Parathyroid adenoma (tissue), 2 donors: ENCODE results near the gene ENO1.

Experiments
- H2AFZ ChIP-seq: fragments of 300-600 bp; sonication (generic); one replicate; pipeline ENCODE4 v1.7.0; 2017; ENCODE audit warnings: antibody characterized with exemption, mild to moderate bottlenecking
- H3K27ac ChIP-seq: fragments of 300-600 bp; sonication (generic); one replicate; pipeline ENCODE4 v1.7.0; 2017
- H3K27me3 ChIP-seq: fragments of 300-600 bp; sonication (generic); one replicate; pipeline ENCODE4 v1.7.0; 2017; ENCODE audit warnings: low read length; ENCODE audit not compliant: control insufficient read depth, insufficient read depth
- H3K36me3 ChIP-seq: fragments of 300-600 bp; sonication (generic); one replicate; pipeline ENCODE4 v1.7.0; 2017; ENCODE audit warnings: low read length; ENCODE audit not compliant: control insufficient read depth, insufficient read depth
- H3K4me1 ChIP-seq: fragments of 300-600 bp; sonication (generic); one replicate; pipeline ENCODE4 v1.7.0; 2017; ENCODE audit warnings: control low read depth
- H3K4me2 ChIP-seq: fragments of 300-600 bp; sonication (generic); one replicate; pipeline ENCODE4 v1.7.0; 2017; ENCODE audit warnings: low read length
- H3K4me3 ChIP-seq: fragments of 300-600 bp; sonication (generic); one replicate; pipeline ENCODE4 v1.7.0; 2017; ENCODE audit warnings: low read depth, low read length
- H3K79me2 ChIP-seq: fragments of 300-600 bp; sonication (generic); one replicate; pipeline ENCODE4 v1.7.0; 2017; ENCODE audit warnings: control low read depth
- H3K9ac ChIP-seq: fragments of 300-600 bp; sonication (generic); one replicate; pipeline ENCODE4 v1.7.0; 2017; ENCODE audit warnings: mild to moderate bottlenecking
- H3K9me3 ChIP-seq: fragments of 300-600 bp; sonication (generic); one replicate; pipeline ENCODE4 v1.7.0; 2017; ENCODE audit warnings: low read length; ENCODE audit not compliant: control insufficient read depth
- TF ChIP-seq, protein P1 (sequence below): fragments of 300-600 bp; sonication (generic); IDR thresholded peaks from one replicate; pipeline ENCODE4 v1.7.0; 2017; ENCODE audit warnings: antibody characterized with exemption, mild to moderate bottlenecking
- donor health status: primary hyperparathyroidism.

Gene ENO1

DNA sequence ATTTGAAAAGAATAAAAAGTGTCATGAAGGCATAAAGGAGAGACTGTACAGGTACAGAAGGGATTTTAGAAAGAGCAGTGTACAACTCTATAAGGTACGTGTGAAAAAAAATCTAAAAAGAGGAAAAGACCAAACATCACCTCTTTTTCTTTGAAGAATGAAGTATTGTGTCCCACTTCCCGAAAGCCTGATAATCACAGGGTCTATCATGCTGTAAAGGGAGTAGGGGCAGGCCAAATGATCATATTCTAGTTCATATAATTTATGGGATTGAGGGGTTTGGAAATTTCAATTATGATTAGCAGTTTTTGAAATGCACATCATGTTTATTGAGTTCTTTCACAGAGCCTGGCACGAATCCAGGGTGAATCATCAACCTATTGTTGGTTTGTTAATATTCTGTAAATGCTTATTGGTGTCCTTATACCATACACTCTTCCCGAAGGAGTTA, 60.1 kb downstream of the ENO1 start:
- TF ChIP-seq, protein P1, sequence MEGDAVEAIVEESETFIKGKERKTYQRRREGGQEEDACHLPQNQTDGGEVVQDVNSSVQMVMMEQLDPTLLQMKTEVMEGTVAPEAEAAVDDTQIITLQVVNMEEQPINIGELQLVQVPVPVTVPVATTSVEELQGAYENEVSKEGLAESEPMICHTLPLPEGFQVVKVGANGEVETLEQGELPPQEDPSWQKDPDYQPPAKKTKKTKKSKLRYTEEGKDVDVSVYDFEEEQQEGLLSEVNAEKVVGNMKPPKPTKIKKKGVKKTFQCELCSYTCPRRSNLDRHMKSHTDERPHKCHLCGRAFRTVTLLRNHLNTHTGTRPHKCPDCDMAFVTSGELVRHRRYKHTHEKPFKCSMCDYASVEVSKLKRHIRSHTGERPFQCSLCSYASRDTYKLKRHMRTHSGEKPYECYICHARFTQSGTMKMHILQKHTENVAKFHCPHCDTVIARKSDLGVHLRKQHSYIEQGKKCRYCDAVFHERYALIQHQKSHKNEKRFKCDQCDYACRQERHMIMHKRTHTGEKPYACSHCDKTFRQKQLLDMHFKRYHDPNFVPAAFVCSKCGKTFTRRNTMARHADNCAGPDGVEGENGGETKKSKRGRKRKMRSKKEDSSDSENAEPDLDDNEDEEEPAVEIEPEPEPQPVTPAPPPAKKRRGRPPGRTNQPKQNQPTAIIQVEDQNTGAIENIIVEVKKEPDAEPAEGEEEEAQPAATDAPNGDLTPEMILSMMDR: no peak
- Histone ChIP-seq H3K4me1 (peaks cover 13% of the 10 kb centered on the region), H3K4me2 (peak overlapping the region; percentile 88), H3K36me3 (no peaks in the 10 kb centered on the region), H3K27ac (peak overlapping the region; percentile 91), H3K79me2 (no peaks in the 10 kb centered on the region), H3K9me3 (no peaks in the 10 kb centered on the region), H3K27me3 (no peaks in the 10 kb centered on the region), H2AFZ (peak overlapping the region; percentile 80), H3K9ac (no peak overlapping the region), H3K4me3 (peak overlapping the region; percentile 62)

DNA sequence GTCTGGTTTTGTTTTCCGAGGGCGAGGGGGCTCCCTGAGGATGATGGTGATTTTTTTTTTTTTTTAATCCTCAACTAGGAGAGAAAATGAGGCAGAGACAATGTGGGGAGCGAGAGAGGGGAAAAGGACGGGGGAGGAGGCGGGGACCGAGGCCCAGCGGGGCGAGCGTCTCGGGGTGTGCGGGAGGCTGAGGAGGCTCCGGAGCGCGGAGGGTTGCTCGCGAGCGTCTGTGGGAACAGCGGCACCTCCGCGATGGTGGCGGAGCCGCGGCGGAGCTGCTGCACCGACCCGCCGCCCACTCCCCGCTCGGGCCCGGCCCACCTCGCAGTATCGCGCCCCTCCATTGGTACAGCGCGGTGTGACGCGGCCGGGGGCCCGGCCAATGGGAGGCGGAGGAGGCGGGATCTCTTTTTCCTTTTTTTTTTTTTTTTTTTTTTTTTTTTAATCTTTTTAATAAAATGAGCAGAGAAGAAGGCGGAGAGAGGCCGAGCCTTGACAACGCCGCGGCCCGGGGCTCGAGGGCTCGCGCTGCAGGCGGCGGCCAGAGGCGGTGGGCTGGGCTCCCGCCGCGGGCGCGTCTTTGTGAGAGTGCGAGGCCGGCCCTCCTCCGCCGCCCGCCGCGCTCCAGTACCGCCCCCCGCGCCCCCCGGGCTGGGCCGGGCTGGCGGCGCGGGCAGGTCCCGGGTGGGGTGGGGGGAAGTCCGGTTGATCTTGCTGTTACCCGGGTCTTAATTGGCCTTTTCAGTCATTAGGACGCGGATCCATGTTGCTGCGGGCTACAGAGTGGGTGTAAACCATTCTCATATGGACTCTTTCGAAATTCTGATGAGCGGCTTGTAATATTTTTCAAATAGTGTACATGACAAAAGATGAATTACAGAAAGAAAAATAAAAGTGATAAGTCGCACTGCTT, 60.8 kb downstream of the ENO1 start, which contains the start of gene RERE:
TSS of gene RERE (minus strand) at position 229 of the 913 bp plus-strand sequence.
- Histone ChIP-seq H3K9ac (peak within 1 kb of the TSS; percentile 67), H3K36me3 (no peaks in the 10 kb centered on the region), H3K9me3 (no peaks in the 10 kb centered on the region), H3K4me3 (peak within 1 kb of the TSS; percentile 98), H3K27me3 (no peaks in the 10 kb centered on the region), H3K79me2 (peaks cover 3% of the 10 kb centered on the region), H3K4me2 (peak within 1 kb of the TSS; percentile 98), H2AFZ (peak within 1 kb of the TSS; percentile 80), H3K4me1 (peaks cover 10% of the 10 kb centered on the region), H3K27ac (peak within 1 kb of the TSS; percentile 92)
- TF ChIP-seq, protein P1: no peak

DNA sequence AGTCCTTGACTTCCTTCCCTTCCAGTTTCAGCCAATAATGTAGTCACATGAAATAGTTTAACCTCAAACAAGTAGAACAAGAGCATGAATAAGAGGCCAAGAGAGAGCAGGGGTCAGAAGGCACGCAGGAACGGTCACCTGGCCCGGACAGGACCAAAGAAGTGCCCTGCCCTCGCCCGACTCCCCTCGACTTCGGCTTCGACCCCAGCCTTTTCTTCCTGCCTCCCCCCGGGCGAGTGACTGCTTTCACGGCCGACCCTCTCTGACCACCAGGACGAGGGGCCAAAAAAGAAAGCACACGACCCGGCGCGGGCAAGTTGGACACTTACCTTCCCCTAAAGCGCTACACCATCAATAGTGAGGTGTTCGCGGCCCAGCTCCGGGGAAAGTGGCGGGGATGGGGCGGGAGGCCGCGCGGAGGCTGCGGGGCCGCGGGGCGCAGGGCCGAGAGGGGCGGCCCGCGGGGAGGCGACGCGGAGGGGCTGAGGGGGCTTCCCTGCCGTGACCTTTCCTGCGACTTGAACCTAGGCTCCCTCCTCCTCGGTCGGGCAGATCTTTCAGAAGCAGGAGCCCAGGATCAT, 61.6 kb downstream of the ENO1 start:
- peaks cover 4% of the 10 kb centered on the region for H3K79me2 ChIP-seq
- H3K9ac ChIP-seq: peak overlapping the region; percentile 67
- H3K27ac ChIP-seq: peak overlapping the region; percentile 92
- peak overlapping the region; percentile 98 for H3K4me2 ChIP-seq
- TF ChIP-seq, protein P1: no peak
- H2AFZ ChIP-seq: peak overlapping the region; percentile 72
- H3K36me3 ChIP-seq: no peaks in the 10 kb centered on the region
- H3K27me3 ChIP-seq: no peaks in the 10 kb centered on the region
- no peaks in the 10 kb centered on the region for H3K9me3 ChIP-seq
- peaks cover 4% of the 10 kb centered on the region for H3K4me1 ChIP-seq
- H3K4me3 ChIP-seq: peak overlapping the region; percentile 98

DNA sequence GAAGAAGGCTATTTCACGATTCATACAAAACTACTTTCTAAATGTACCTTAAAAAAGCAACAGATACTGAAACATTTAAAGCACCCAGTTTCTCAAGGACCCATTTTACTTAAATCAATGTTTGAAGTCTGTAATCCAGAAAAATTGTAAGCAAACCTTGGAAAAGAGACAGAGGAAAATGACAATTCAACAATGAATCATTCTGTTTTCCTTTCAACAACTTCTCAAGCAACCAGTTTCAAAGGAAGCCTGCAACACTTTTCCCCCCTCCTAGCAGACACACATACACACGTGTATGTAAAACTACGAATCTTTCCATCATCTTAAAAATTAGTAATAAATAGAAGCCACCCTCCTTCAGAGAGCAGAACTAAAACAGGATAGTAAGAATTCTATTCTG, 62.2 kb downstream of the ENO1 start:
- Histone ChIP-seq H3K4me3 (peak overlapping the region; percentile 98), H3K4me2 (peak overlapping the region; percentile 98), H3K4me1 (peaks cover 4% of the 10 kb centered on the region), H3K9me3 (no peaks in the 10 kb centered on the region), H3K9ac (no peak overlapping the region), H2AFZ (peak overlapping the region; percentile 72), H3K27me3 (no peaks in the 10 kb centered on the region), H3K79me2 (peaks cover 5% of the 10 kb centered on the region), H3K36me3 (no peaks in the 10 kb centered on the region), H3K27ac (peak overlapping the region; percentile 92)
- TF ChIP-seq, protein P1: no peak
